HG03439 (cell line): Measurements from ENCODE around the gene RAB10.

Experiments used
- ATAC-seq: cut with Tn5 transposase; IDR thresholded peaks from one replicate; pipeline ENCODE4 v1.9.1; 2021; ENCODE audit warnings: mild to moderate bottlenecking, moderate library complexity; ENCODE audit not compliant: unreplicated experiment

The RAB10 gene

DNA sequence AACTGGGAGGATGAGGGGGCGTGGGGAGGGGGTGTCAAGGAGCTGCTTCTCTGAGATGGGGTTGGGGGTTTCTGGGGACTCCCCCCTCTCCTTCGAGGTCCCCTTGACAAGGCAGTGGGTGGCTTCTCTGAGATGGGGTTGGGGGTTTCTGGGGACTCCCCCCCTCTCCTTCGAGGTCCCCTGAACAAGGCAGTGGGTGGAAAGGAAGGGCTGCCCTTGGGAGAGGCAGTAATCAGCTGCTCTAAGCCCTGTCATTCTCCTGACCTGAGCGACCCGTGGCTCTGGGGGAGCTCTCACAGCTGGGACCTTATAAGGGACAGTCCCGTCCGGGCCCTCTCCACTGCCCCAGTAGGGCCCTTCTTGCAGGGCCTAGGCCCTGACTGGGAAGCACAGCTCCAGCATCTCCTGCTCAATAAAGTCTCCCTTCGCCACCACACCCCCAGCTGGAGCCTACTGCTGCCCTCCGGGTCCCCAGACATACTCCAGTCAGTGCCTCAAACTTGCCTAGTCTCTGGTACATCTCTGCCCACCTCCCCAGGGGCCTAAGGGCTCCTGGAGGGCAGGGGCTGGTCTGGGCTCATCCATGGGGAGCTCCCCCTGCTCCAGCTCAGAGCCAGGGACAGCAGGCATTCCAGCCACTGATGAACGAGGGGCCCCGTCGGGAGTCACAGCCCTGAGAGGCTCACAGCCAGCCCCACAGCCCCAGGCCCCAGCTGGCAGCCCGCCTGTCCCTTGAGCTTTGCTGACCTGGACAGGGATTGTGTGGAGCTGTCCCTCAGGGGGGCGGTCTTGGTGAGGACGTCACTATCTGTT is 141.8 kb downstream of the RAB10 start:
- no peak for ATAC-seq

DNA sequence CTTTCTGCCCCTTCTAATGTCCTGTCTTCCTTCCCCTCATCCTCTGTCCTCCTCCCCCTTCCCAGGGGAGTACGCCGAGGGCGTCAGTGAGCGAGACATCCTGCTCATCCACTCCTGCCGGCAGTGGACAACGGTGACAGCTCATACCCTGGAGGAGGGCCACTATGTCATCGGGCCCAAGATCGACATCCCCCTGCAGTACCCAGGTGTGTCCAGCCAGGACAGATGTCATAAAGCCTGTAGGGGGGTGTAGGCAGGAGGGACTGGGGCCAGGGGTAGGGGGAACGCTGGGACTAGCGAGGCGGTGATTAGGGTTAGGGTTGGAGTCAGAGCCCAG is 142.4 kb downstream of the RAB10 start:
- no peak for ATAC-seq

DNA sequence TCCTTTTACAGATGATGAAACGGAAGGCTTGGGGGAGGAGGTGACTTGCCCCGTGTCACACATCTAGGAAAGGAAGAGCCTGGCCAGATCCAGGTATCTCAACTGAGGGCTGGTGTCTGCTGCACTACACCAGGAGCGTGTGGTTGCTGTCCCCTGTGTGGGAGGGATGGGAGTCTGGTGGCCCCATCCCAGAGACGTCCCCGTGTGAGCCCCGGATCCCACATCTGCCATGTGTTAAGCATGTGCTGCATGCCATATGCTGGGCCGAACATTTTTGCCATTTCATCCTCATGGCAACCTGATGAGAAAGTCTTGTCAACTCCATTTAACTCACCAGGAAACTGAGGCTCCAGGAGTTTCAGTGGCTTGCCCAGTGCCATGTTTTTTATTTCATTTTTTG is 143.2 kb downstream of the RAB10 start:
- ATAC-seq: no peak

DNA sequence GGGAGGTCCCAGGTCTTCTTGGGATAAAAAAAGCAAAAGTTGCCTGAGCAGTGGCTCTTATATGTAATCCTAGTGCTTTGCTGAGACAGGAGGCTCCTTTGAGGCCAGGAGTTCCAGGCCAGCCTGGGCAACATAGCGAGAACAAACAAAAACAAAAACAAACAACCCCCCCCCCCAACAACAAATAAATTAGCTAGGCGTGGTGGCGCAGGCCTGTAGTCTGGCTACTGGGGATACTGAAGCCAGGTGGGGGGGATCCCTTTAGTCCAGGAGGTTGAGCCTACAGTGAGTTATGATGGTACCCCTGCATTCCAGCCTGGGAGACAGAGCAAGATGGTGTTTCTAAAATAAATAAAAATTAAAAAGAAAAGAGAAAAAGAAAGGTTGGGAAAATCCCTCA is 144.4 kb downstream of the RAB10 start:
- no peak for ATAC-seq

DNA sequence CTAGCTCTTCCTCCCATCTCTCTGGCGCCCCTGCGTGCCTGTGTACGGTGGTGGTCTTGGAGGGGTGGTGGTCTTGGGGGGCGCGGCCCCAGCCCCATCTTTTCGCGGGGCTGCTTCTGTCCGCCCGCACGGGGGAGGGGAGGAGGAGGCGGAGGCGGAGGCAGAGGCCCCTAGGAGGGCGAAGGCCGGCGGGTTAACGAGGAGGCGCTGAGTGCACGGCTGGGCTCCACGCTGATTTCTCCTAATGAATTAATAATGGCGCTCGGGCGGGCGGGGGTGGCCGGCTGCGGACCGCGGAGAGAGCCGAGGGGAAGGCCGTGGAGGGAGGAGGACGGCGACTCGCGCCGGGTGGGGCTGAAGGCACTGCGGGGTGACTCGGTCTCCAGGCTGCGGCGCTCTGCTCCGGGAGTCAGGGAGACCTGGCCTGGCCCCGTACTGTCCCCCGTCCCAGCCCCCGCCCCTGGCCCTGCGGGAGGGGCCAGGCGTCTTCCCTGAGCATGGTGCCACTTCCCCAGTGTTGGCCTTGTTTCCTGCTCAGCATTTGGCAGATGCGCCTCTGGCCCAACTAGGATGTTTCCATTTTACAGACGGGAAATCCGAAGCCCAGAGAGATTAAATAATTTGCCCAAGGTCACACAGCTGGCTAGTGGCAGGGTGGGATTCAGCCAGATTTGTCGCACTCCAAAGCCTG is 145.0 kb downstream of the RAB10 start:
- ATAC-seq: no peak

DNA sequence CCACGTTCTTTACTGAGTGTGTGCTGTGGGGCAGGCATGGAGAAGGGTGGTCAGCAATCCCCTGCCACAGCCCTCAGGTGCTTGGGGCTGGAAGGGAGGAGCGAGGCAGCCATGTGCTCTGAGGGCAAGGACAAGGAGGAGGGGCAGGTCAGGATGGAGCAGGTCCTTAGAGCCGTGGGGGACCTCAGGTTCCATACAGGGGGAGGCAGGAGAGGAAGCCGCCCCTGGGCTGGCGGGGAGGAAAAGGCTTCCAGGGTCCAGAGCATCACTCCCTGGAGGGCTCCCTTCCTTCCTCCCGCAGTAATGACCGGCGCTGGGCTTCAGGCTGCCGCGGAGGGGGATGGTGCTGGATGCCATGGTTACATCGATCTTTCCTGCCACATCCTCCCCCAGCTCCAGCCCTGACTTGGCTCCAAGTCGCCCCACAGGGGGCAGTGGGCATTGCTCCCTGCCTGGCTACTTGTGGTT is 145.6 kb downstream of the RAB10 start:
- ATAC-seq: no peak

DNA sequence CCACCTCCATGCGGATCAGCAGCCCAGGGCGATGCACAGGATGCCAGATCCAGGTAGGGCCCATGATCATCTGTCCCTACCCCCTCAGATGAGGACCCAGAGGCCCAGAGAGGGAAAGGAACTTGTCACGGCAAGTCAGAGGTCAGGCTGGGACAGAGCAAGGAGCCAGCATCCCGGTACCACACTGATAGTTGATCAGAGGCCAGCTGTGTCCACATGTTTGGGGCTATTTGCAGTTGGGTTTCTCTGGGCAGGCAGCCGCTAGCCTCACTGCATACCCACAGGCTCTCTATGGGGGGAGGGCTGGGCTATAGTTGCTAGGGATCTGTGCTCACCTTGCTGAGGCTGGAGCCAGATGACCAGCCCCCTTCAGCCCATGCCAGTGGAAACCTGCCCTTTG is 148.6 kb downstream of the RAB10 start:
- no peak for ATAC-seq

DNA sequence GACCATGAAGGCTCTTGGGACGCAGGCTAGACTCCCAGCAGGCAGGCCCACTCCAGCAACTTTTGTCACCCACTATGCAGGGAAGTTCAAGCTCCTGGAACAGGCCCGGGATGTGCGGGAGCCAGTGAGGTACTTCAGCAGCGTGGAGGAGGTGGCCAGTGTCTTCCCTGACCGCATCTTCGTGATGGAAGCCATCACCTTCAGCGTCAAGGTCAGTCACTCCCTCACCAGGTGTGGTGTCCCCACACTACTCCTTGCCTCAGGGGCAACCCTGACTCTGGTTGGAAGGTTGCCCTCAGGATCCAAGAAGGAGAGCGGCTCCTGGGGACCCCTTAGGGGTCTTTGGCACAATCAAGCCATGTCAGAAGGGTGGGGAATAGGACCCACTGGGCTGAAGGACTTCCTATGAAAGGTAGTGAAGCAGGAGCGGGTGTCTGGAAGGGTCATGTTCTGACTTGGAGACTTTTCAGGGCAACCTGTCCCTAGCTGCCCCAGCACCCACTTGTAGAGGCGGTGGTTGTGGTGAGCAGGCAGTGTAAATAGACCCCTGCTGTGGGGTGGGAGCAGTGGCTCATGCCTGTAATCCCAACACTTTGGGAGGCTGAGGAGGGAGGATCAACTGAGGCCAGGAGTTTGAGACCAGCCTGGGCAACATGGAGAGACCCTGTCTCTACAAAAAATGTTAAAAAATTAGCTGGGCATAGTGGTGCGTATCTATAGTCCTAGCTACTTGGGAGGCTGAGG is 149.2 kb downstream of the RAB10 start:
- no peak for ATAC-seq

DNA sequence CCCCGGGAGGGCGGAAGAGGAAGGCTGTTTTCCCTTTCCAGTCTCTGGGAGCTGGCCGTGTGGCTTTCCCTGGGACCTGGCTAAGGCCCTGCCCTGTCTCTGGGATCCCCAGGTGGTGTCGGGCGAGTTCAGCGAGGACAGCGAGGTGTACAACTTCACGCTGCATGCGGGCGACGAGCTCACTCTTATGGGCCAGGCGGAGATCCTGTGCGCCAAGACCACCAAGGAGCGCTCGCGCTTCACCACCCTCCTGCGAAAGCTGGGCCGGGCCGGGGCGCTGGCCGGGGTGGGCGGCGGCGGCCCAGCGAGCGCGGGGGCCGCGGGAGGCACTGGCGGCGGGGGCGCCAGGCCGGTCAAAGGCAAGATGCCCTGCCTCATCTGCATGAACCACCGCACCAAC is 150.2 kb downstream of the RAB10 start:
- ATAC-seq: no peak

DNA sequence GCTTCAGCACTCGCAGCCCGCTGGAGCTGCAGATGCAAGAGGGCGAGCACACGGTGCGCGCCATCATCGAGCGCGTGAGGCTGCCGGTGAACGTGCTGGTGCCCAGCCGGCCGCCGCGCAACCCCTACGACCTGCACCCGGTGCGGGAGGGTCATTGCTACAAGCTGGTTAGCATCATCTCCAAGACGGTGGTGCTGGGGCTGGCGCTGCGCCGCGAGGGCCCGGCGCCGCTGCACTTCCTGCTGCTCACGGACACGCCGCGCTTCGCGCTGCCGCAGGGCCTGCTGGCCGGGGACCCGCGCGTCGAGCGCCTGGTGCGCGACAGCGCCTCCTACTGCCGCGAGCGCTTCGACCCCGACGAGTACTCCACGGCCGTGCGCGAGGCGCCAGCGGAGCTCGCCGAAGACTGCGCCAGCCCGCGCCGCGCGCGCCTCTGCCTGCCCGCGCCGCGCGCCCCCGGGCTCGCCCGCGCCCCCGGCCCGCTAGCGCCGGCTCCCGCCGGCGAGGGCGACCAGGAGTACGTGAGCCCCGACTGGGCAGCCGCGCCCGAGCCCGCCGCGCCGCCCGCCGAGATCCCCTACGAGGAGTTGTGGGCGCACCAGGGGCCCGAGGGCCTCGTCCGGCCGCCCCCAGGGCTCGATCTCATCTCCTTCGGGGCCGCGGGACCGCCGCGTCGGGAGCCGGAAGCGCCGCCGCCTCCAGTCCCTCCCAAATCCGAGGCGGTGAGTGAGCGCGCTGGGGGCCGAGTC is 150.8 kb downstream of the RAB10 start:
- ATAC-seq: peak; percentile 70

DNA sequence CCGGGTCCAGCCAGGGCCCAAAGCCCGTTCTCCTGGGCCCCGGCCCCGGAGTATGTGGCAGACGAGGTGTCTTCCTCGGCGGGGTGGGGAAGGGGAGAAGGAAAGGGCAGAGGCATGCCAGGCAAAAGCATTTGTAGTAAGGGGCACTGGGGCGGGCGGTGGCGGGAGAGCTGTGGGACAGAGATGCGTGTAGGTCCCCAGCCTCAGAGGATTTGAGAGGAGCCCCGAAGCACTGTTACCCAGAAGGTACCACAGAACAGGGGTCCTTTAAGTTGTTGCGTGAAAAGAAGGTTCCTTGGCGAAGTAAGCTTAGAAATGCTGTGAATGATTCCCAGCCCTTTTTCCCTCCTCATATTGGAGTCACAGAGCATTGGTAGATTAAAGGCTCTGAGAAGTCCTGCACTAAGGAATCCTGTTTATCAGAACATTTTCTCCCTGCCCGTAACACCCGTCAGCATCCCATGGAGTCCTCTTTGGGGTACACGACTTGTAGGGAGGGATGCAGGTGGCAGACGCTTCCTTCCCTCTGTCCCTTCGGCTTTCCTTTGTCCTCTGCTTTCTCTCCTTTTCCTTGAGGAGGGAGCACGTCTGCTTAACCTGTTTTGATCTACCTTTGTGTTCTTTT is 151.5 kb downstream of the RAB10 start:
- ATAC-seq: no peak

DNA sequence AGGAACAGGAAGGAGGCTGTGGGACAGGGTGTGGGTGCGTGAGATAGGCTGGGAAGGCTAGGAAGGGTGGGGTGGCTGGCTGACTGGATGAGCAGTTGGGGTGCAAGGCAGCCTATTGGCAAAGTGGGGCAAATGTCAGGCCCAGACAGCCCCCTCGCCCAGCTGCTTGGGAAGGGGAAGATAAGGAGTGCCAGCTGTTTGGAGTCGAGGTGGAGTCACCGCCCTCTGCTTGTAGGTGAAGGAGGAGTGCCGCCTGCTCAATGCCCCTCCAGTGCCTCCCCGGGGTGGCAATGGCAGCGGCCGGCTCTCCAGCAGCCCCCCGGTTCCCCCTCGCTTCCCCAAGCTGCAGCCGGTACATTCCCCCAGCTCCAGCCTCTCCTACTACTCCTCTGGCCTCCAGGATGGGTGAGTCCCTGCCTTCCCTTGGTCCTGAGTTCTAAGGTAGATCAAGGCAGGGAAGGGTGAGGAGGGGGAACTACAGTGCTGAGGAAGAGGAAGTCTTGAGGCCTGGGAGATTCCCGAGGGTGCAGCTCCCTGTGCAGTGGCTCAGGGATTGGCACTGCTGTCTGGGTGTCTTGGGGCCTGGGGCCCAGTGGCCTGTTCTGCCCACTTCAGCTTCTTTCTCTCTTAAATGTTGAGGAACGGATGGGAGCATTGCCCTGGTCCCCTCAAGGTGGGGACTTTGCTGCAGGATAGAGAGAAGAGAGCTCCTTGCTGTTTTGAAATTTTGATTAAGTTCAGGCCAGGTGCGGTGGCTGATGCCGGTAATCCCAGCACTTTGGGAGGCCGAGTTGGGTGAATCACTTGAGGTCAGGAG is 152.3 kb downstream of the RAB10 start:
- ATAC-seq: no peak
